ENCODE measurements around the gene CYP3A4. TPM values are rescaled to one million over a fixed set of nuclear protein-coding genes. Genes with fewer than 3 reads are reported as not detected.

Gene CYP3A4
- total RNA-seq, 1 experiment from 2014 or later, result not detected

- no peak overlapping the region for H4K91ac ChIP-seq (ENCODE audit: insufficient read length, low read depth, low read length)
- no peak overlapping the region for H3K4ac ChIP-seq (ENCODE audit: low read depth, low read length)
- H3K23me2 ChIP-seq (ENCODE audit: insufficient read length, low read depth, low read length, poor library complexity, severe bottlenecking), result no peaks in the 10 kb centered on the region
- Mint-ChIP-seq H3K9me3 (no peaks in the 10 kb centered on the region), H3K36me3 (ENCODE audit: insufficient read depth in 1 of 3, low read depth in 3 of 3) (no peaks in the 10 kb centered on the region), H3K4me1 (no peaks in the 10 kb centered on the region), H3K27ac (no peak overlapping the region), H3K4me3 (no peak overlapping the region), H3K27me3 (ENCODE audit: low read depth) (peaks cover 6% of the 10 kb centered on the region)
- no CpG with 5 or more reads among the region's 1 CpG for WGBS (ENCODE audit: extremely low coverage, insufficient read length, low lambda C conversion rate)
- H3K23ac ChIP-seq (ENCODE audit: insufficient read length, low read depth, low read length), result no peak overlapping the region
- DNase-seq, result no peak
- TF ChIP-seq, protein P1, sequence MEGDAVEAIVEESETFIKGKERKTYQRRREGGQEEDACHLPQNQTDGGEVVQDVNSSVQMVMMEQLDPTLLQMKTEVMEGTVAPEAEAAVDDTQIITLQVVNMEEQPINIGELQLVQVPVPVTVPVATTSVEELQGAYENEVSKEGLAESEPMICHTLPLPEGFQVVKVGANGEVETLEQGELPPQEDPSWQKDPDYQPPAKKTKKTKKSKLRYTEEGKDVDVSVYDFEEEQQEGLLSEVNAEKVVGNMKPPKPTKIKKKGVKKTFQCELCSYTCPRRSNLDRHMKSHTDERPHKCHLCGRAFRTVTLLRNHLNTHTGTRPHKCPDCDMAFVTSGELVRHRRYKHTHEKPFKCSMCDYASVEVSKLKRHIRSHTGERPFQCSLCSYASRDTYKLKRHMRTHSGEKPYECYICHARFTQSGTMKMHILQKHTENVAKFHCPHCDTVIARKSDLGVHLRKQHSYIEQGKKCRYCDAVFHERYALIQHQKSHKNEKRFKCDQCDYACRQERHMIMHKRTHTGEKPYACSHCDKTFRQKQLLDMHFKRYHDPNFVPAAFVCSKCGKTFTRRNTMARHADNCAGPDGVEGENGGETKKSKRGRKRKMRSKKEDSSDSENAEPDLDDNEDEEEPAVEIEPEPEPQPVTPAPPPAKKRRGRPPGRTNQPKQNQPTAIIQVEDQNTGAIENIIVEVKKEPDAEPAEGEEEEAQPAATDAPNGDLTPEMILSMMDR (conservative IDR thresholded peaks at IDR 0.05), result no peak
- no peaks in the 10 kb centered on the region for H3K79me2 ChIP-seq (ENCODE audit: insufficient read depth, low read length)
- H2BK5ac ChIP-seq (ENCODE audit: insufficient read length, low read length), result no peak overlapping the region
- H2BK20ac ChIP-seq (ENCODE audit: low read depth, low read length, poor library complexity, severe bottlenecking), result no peak overlapping the region
- no peak overlapping the region for H3K56ac ChIP-seq (ENCODE audit: insufficient read length, low read depth, low read length)
- H3K27me3 ChIP-seq (ENCODE audit: insufficient read depth, low read length), result no peaks in the 10 kb centered on the region
- no peak overlapping the region for H2AFZ ChIP-seq (ENCODE audit: low read length)
- H2BK12ac ChIP-seq (ENCODE audit: insufficient read length, low read depth, low read length), result no peak overlapping the region
- H3K18ac ChIP-seq (ENCODE audit: insufficient read length, low read depth, low read length), result no peak overlapping the region
- no peak overlapping the region for H3T11ph ChIP-seq (ENCODE audit: low read length)
- H3K4me2 ChIP-seq (ENCODE audit: insufficient read depth, insufficient read length, low read length), result no peak overlapping the region
- no peak overlapping the region for H2AK5ac ChIP-seq (ENCODE audit: insufficient read length, low read length)
- H4K5ac ChIP-seq (ENCODE audit: insufficient read length, low read depth, low read length), result no peak overlapping the region
- H2BK120ac ChIP-seq (ENCODE audit: low read depth, low read length, poor library complexity, severe bottlenecking), result no peak overlapping the region
- H3K27ac ChIP-seq (ENCODE audit: insufficient read length, low read depth, low read length), result no peak overlapping the region
- H3K9me3 ChIP-seq (ENCODE audit: control insufficient read depth, low read depth, low read length), result peaks cover 11% of the 10 kb centered on the region
- H3K9ac ChIP-seq (ENCODE audit: extremely low read depth, insufficient read length, low read length), result no peak overlapping the region
- H2BK15ac ChIP-seq (ENCODE audit: low read depth, low read length), result no peak overlapping the region
- H4K8ac ChIP-seq (replicated peaks; ENCODE audit: insufficient read length, low read depth, low read length), result no peak overlapping the region
- H4K20me1 ChIP-seq (ENCODE audit: control insufficient read depth, insufficient read depth, insufficient read length), result no peaks in the 10 kb centered on the region
- H3K14ac ChIP-seq (ENCODE audit: insufficient read depth, low read length), result no peak overlapping the region
- no peaks in the 10 kb centered on the region for H3K79me1 ChIP-seq (ENCODE audit: insufficient read depth, low read depth, low read length, poor library complexity, severe bottlenecking)
- H3K4me1 ChIP-seq (ENCODE audit: insufficient read depth, low read length), result no peaks in the 10 kb centered on the region
Observed at GRCh38 chr7:99707096-99707495, 76.9 kb downstream of the CYP3A4 start.

Other genes with a start within 250 kb of the CYP3A4 start
- 7.8 and 8.7 TPM in 2 replicates for gene FAM200A, start 232.1 kb downstream of the CYP3A4 start, total RNA-seq (2021)
- 48.8 and 49.2 TPM in 2 replicates for gene ZNF655, start 225.5 kb downstream of the CYP3A4 start, total RNA-seq (2021)
- 0.44 TPM in 1 of 2 replicates, not detected in the other for gene TMEM225B, start 185.9 kb downstream of the CYP3A4 start, total RNA-seq (2021)
- 21.3 and 21.5 TPM in 2 replicates for gene ZSCAN25, start 167.2 kb downstream of the CYP3A4 start, total RNA-seq (2021)
- gene CYP3A5, start 104.2 kb downstream of the CYP3A4 start, total RNA-seq (2021), result 0.22 TPM in 1 of 2 replicates, not detected in the other
- not detected in 2 replicates for gene CYP3A7, start 49.0 kb downstream of the CYP3A4 start, total RNA-seq (2021)
- not detected in 2 replicates for gene CYP3A43, start 43.8 kb upstream of the CYP3A4 start, total RNA-seq (2021)
- gene OR2AE1, start 92.8 kb upstream of the CYP3A4 start, total RNA-seq (2021), result not detected in 2 replicates
- 6.9 and 7.3 TPM in 2 replicates for gene TRIM4, start 135.3 kb upstream of the CYP3A4 start, total RNA-seq (2021)
- 1.4 and 2.3 TPM in 2 replicates for gene GJC3, start 145.4 kb upstream of the CYP3A4 start, total RNA-seq (2021)
- gene AZGP1, start 191.8 kb upstream of the CYP3A4 start, total RNA-seq (2021), result 0.24 TPM in 1 of 2 replicates, not detected in the other
- gene ZKSCAN1, start 231.4 kb upstream of the CYP3A4 start, total RNA-seq (2021), result 28.2 and 29.8 TPM in 2 replicates